Trophoblast cell (in vitro differentiated cells and primary cell): ENCODE results near the gene LY86.
"Not testable (repeated sequence)": the region's sequence is repeated elsewhere in the genome, so short reads cannot be mapped to it uniquely, and the experiment has no call there.

Experiments
- DNase-seq, 2 donors: peaks; one replicate each; pipeline ENCODE4 v3.0.0-alpha.2; 2016
- H2AFZ ChIP-seq: 2 replicates; pipeline ENCODE4 v1.6.1; 2013; ENCODE audit warnings: low read length, moderate library complexity, mild to moderate bottlenecking; ENCODE audit not compliant: insufficient read depth, poor library complexity
- H2AK5ac ChIP-seq: 2 replicates; pipeline ENCODE4 v1.6.1; 2013; ENCODE audit warnings: mild to moderate bottlenecking, low read length
- H2BK120ac ChIP-seq: 2 replicates; pipeline ENCODE4 v1.6.1; 2013; ENCODE audit warnings: low read length, mild to moderate bottlenecking, moderate library complexity; ENCODE audit not compliant: insufficient read depth, poor library complexity
- H2BK12ac ChIP-seq: 2 replicates; pipeline ENCODE4 v1.6.1; 2013; ENCODE audit warnings: mild to moderate bottlenecking, low read length, moderate library complexity
- H2BK5ac ChIP-seq: 2 replicates; pipeline ENCODE4 v1.6.1; 2013; ENCODE audit warnings: low read length, low read depth, moderate library complexity, mild to moderate bottlenecking; ENCODE audit not compliant: poor library complexity
- H3K14ac ChIP-seq: 2 replicates; pipeline ENCODE4 v1.6.1; 2013; ENCODE audit warnings: mild to moderate bottlenecking, low read length
- H3K18ac ChIP-seq: 2 replicates; pipeline ENCODE4 v1.6.1; 2013; ENCODE audit warnings: mild to moderate bottlenecking, low read length
- H3K23ac ChIP-seq: 2 replicates; pipeline ENCODE4 v1.6.1; 2013; ENCODE audit warnings: low read length
- H3K27ac ChIP-seq: 2 replicates; pipeline ENCODE4 v1.5.1; 2013; ENCODE audit warnings: low read depth, mild to moderate bottlenecking, inconsistent platforms, low read length, moderate library complexity
- H3K27me3 ChIP-seq: 2 replicates; pipeline ENCODE4 v1.6.1; 2013; ENCODE audit warnings: inconsistent platforms, mild to moderate bottlenecking, low read length, moderate library complexity; ENCODE audit not compliant: insufficient read depth
- H3K36me3 ChIP-seq, 2 experiments: 1 replicate in 1 of 2; 2 replicates in 1 of 2; pipeline ENCODE4 v1.6.1; 2013; ENCODE audit warnings: low read length in 2 of 2, mild to moderate bottlenecking in 2 of 2, moderate library complexity in 1 of 2; ENCODE audit not compliant: insufficient read depth in 2 of 2, control insufficient read depth in 1 of 2
- H3K4ac ChIP-seq: 2 replicates; pipeline ENCODE4 v1.6.1; 2013; ENCODE audit warnings: low read depth, mild to moderate bottlenecking, low read length, moderate library complexity
- H3K4me1 ChIP-seq, 2 experiments: 1 replicate in 1 of 2; 2 replicates in 1 of 2; pipeline ENCODE4 v1.6.1; 2013; ENCODE audit warnings: low read length in 2 of 2, mild to moderate bottlenecking in 2 of 2, moderate library complexity in 1 of 2; ENCODE audit not compliant: insufficient read depth in 2 of 2, control insufficient read depth in 1 of 2
- H3K4me2 ChIP-seq: 2 replicates; pipeline ENCODE4 v1.6.1; 2013; ENCODE audit warnings: inconsistent platforms, mild to moderate bottlenecking, low read length, moderate library complexity
- H3K4me3 ChIP-seq: 2 replicates; pipeline ENCODE4 v1.5.1; 2013; ENCODE audit warnings: mild to moderate bottlenecking, low read depth, low read length, inconsistent platforms
- H3K79me1 ChIP-seq: one replicate; pipeline ENCODE4 v1.6.1; 2013; ENCODE audit warnings: low read length
- H3K79me2 ChIP-seq: 2 replicates; pipeline ENCODE4 v1.6.1; 2013; ENCODE audit warnings: low read length, mild to moderate bottlenecking; ENCODE audit not compliant: control insufficient read depth, insufficient read depth, poor library complexity
- H3K9ac ChIP-seq: 2 replicates; pipeline ENCODE4 v1.6.1; 2013; ENCODE audit warnings: mild to moderate bottlenecking, low read length
- H3K9me3 ChIP-seq: 2 replicates; pipeline ENCODE4 v1.6.1; 2013; ENCODE audit warnings: low read depth, mild to moderate bottlenecking, control low read depth, inconsistent platforms, low read length; ENCODE audit not compliant: insufficient read depth
- H4K12ac ChIP-seq: 2 replicates; pipeline ENCODE4 v1.6.1; 2013; ENCODE audit warnings: low read depth, mild to moderate bottlenecking, low read length, moderate library complexity
- H4K8ac ChIP-seq: 2 replicates; pipeline ENCODE4 v1.6.1; 2013; ENCODE audit warnings: low read depth, mild to moderate bottlenecking, low read length, moderate library complexity
- H4K91ac ChIP-seq: one replicate; pipeline ENCODE4 v1.6.1; 2013; ENCODE audit warnings: low read depth, mild to moderate bottlenecking, low read length, moderate library complexity
- WGBS: extraction: QIAGEN DNeasy Blood & Tissue Kit; methylation state at CpG from one replicate; pipeline ENCODE4 v1.1.7; 2013; ENCODE audit warnings: missing lambda C conversion rate; ENCODE audit not compliant: insufficient read length, insufficient coverage; ENCODE audit errors: extremely low coverage; 5-methylcytosine and 5-hydroxymethylcytosine counted together

Gene LY86

DNA sequence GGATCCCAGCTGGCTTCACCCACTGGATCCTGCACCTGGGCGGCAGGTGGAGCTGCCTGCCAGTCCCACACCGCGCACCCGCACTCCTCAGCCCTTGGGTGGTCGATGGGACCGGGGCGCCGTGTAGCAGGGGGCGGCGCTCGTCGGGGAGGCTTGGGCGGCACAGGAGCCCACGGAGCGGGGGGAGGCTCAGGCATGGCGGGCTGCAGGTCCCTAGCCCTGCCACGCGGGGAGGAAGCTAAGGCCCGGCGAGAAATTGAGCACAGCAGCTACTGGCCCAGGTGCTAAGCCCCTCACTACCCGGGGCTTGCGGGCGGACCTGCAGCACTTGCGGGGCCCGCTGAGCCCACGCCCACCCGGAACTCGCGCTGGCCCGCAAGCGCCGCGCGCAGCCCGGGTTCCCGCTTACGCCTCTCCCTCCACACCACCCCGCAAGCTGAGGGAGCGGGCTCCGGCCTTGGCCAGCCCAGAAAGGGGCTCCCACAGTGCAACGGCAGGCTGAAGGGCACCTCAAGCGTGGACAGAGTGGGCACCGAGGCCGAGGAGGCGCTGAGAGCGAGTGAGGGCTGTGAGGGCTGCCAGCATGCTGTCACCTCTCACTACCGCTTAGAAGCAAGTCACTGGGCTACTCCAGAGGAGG, 18.0 kb downstream of the LY86 start:
- H2BK12ac ChIP-seq, H3K79me1 ChIP-seq, H2BK120ac ChIP-seq: not testable (repeated sequence)

DNA sequence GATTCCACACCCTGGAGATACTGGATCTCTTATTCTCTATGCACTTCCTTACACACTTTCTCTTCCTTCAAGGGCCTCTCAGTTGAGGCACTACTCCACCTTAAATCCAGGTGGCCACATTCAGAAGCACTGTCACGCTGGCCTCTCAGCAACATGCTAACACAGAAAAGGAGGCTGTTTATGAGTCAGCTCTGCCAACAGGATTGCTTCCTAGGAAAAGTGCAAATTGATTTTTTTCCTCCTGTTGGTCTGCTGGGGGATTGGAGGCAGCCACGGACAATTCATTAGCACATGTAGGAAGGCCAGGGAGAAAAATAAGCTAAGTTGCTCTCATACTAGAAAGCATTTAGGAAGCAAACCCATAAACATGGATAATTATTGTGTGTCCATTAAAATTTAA, 20.9 kb downstream of the LY86 start:
- no peak overlapping the region for H2AK5ac ChIP-seq
- no peak overlapping the region for H2BK5ac ChIP-seq
- no peak overlapping the region for H3K18ac ChIP-seq
- H3K23ac ChIP-seq = no peak overlapping the region
- no peak overlapping the region for H3K4me3 ChIP-seq
- no peak overlapping the region for H2AFZ ChIP-seq
- H4K12ac ChIP-seq = no peak overlapping the region
- no CpG with 5 or more reads among the region's 2 CpGs for WGBS
- H2BK120ac ChIP-seq = no peak overlapping the region
- H3K4me2 ChIP-seq = no peak overlapping the region
- no peak overlapping the region for H3K27ac ChIP-seq
- no peaks in the 10 kb centered on the region for H3K4me1 ChIP-seq
- H3K4ac ChIP-seq = no peak overlapping the region
- no peak for DNase-seq
- H4K8ac ChIP-seq = no peak overlapping the region
- peaks cover 4% of the 10 kb centered on the region for H3K9me3 ChIP-seq
- no peak overlapping the region for H3K14ac ChIP-seq
- H3K36me3 ChIP-seq = no peaks in the 10 kb centered on the region
- no peaks in the 10 kb centered on the region for H3K79me2 ChIP-seq
- no peak overlapping the region for H4K91ac ChIP-seq
- no peaks in the 10 kb centered on the region for H3K27me3 ChIP-seq
- no peak overlapping the region for H2BK12ac ChIP-seq
- no peak overlapping the region for H3K9ac ChIP-seq
- H3K79me1 ChIP-seq = no peaks in the 10 kb centered on the region

More for the DNA sequence above, 18.0 kb downstream of the LY86 start:
- H3K36me3 ChIP-seq, H3K4me2 ChIP-seq, H2AK5ac ChIP-seq, H3K4ac ChIP-seq, H3K27ac ChIP-seq, H3K18ac ChIP-seq, H3K4me1 ChIP-seq, H3K14ac ChIP-seq, H4K8ac ChIP-seq, H3K4me3 ChIP-seq, H3K9me3 ChIP-seq, H2AFZ ChIP-seq, H3K23ac ChIP-seq, H3K79me2 ChIP-seq, H3K9ac ChIP-seq, H2BK5ac ChIP-seq, H4K12ac ChIP-seq, DNase-seq, H4K91ac ChIP-seq, H3K27me3 ChIP-seq: not testable (repeated sequence)
- no CpG with 5 or more reads among the region's 47 CpGs for WGBS

GRCh38 chr6:6610031-6610591, 21.6 kb downstream of the LY86 start:
- Histone ChIP-seq H3K4me1 (no peaks in the 10 kb centered on the region), H3K4ac (no peak overlapping the region), H4K91ac (no peak overlapping the region), H2AK5ac (no peak overlapping the region), H3K14ac (no peak overlapping the region), H3K18ac (no peak overlapping the region), H3K4me2 (no peak overlapping the region), H2BK5ac (no peak overlapping the region), H3K79me2 (no peaks in the 10 kb centered on the region), H4K12ac (no peak overlapping the region), H3K27me3 (no peaks in the 10 kb centered on the region), H3K9ac (no peak overlapping the region), H3K23ac (no peak overlapping the region), H3K27ac (no peak overlapping the region), H3K36me3 (no peaks in the 10 kb centered on the region), H3K79me1 (no peaks in the 10 kb centered on the region), H2BK120ac (no peak overlapping the region), H4K8ac (no peak overlapping the region), H3K4me3 (no peak overlapping the region), H2BK12ac (no peak overlapping the region), H3K9me3 (peaks cover 4% of the 10 kb centered on the region), H2AFZ (no peak overlapping the region)
- no CpG with 5 or more reads among the region's 10 CpGs for WGBS
- no peak for DNase-seq

DNA sequence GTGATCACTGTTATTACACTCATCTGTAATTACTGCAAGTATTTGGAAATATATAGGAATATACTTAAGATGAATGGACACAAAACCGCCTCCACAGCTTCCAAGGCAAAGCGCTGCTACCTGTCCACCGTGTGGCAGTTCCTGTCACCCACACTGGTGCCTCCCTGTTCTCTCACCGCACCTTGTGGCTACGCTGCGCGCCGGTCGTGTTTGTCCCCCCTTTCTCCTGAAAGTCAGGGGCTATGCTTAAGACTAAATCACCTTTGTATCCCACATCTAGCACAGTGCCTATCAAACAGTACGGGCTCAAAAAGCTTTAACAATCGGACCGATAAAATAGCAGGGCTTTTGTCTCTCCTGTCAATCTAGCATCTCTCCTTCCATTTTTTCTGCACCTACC, 23.0 kb downstream of the LY86 start:
- H4K12ac ChIP-seq = no peak overlapping the region
- H3K36me3 ChIP-seq = no peaks in the 10 kb centered on the region
- H3K4me2 ChIP-seq = no peak overlapping the region
- H3K27me3 ChIP-seq = no peaks in the 10 kb centered on the region
- H4K91ac ChIP-seq = no peak overlapping the region
- H3K4ac ChIP-seq = no peak overlapping the region
- no peak overlapping the region for H2BK5ac ChIP-seq
- H2AK5ac ChIP-seq = no peak overlapping the region
- no peaks in the 10 kb centered on the region for H3K79me2 ChIP-seq
- H3K9me3 ChIP-seq = peaks cover 4% of the 10 kb centered on the region
- H3K4me1 ChIP-seq = no peaks in the 10 kb centered on the region
- no peak overlapping the region for H2BK12ac ChIP-seq
- no peaks in the 10 kb centered on the region for H3K79me1 ChIP-seq
- no peak for DNase-seq
- no peak overlapping the region for H3K4me3 ChIP-seq
- no CpG with 5 or more reads among the region's 12 CpGs for WGBS
- no peak overlapping the region for H4K8ac ChIP-seq
- no peak overlapping the region for H3K27ac ChIP-seq
- no peak overlapping the region for H2BK120ac ChIP-seq
- H3K14ac ChIP-seq = no peak overlapping the region
- H2AFZ ChIP-seq = no peak overlapping the region
- no peak overlapping the region for H3K9ac ChIP-seq
- no peak overlapping the region for H3K23ac ChIP-seq
- no peak overlapping the region for H3K18ac ChIP-seq
